Kidney (tissue), 14 donors: ENCODE results near the gene SPATS2L. TPM values are rescaled to one million over a fixed set of nuclear protein-coding genes. Genes with fewer than 3 reads are reported as not detected.

Experiments
- DNase-seq, 5 donors: peaks; one replicate each; pipeline ENCODE4 v3.0.0-alpha.2; 2013 to 2020
- FAIRE-seq: peaks from 2 replicates; lab custom pipeline; 2012; peaks lifted over from hg19 to GRCh38; lab: Jason Lieb, UNC
- H3K27ac ChIP-seq, 2 donors: one replicate each; pipeline ENCODE4 v1.7.0; 2013; ENCODE audit warnings: low read depth in 2 of 2, low read length in 2 of 2, inconsistent platforms in 1 of 2
- H3K27me3 ChIP-seq: one replicate; pipeline ENCODE4 v1.7.1; 2013; ENCODE audit warnings: low read length, inconsistent platforms; ENCODE audit not compliant: control insufficient read depth, insufficient read depth
- H3K36me3 ChIP-seq, 3 donors: one replicate each; pipeline versions ENCODE4 v1.7.0 to v1.7.1; 2013; ENCODE audit warnings: low read length in 3 of 3, control low read depth in 1 of 3, inconsistent platforms in 1 of 3; ENCODE audit not compliant: insufficient read depth in 3 of 3, control insufficient read depth in 2 of 3
- H3K4me1 ChIP-seq, 3 donors: one replicate each; pipeline versions ENCODE4 v1.7.0 to v1.7.1; 2013; ENCODE audit warnings: low read length in 3 of 3, inconsistent platforms in 1 of 3, low read depth in 1 of 3; ENCODE audit not compliant: control insufficient read depth in 2 of 3, insufficient read depth in 2 of 3
- H3K4me3 ChIP-seq, 3 donors: one replicate each; pipeline versions ENCODE4 v1.7.0 to v1.8.1; 2013; ENCODE audit warnings: low read length in 3 of 3, control low read depth in 1 of 3, inconsistent platforms in 1 of 3
- H3K9ac ChIP-seq, 3 donors: one replicate each; pipeline versions ENCODE4 v1.7.0 to v1.7.1; 2013; ENCODE audit warnings: low read length in 3 of 3, control low read depth in 1 of 3, inconsistent platforms in 1 of 3
- H3K9me3 ChIP-seq, 3 donors: one replicate each; pipeline versions ENCODE4 v1.7.0 to v1.7.1; 2013; ENCODE audit warnings: low read length in 3 of 3, control low read depth in 1 of 3, inconsistent platforms in 1 of 3; ENCODE audit not compliant: control insufficient read depth in 2 of 3, insufficient read depth in 1 of 3
- CTCF ChIP-seq: IDR thresholded peaks from 3 replicates; pipeline ENCODE4 v1.5.1; 2012; ENCODE audit warnings: mild to moderate bottlenecking, moderate library complexity, borderline replicate concordance; ENCODE audit not compliant: insufficient read depth; ENCODE audit errors: extremely low read depth
- intact Hi-C: fragments of 100-400 bp; cut with DNase I; formaldehyde crosslinking; loops from one replicate; pipeline ENCODE4 v1.11.1; 2022
- polyA plus RNA-seq: library from polyadenylated mRNA; stranded (reverse); fragments of 350-450 nt; fragmentation: Illumina TruSeq; extraction: RNeasy Lipid Tissue Mini Kit (QIAGEN cat#74804); gene quantifications from one replicate; pipeline ENCODE4 v1.2.3, GENCODE V29; 2014; ENCODE audit warnings: low read depth, low replicate concordance; ENCODE audit not compliant: insufficient read depth
- total RNA-seq: library from RNA; stranded (reverse); fragmentation: NEBNext Ultra II Directional; extraction: Animal tissue kit (Norgen Biotek cat#: 25700); gene quantifications from one replicate; pipeline ENCODE4 v1.2.1, GENCODE V29; 2021
- donor health status: control.
- donor health status: control.
- donor health status: control.
- donor health status: control.
- donor health status: control.
- donor health status: DM: yes; HTN: yes; CAD: no.
- donor health status: Normal renal cell carcinoma (clear cell type).

SPATS2L gene
- total and polyA plus RNA-seq, 2 donors from 2014 or later = 86.1 to 166 TPM

- H3K9me3 ChIP-seq = no peaks in the 10 kb centered on the region
- peaks cover 0 to 3% (median 0%) of the 10 kb centered on the region in 3 donors for H3K4me1 ChIP-seq
- DNase-seq (no peak), FAIRE-seq (no peak)
- H3K9ac ChIP-seq = no peak overlapping the region
- no peak overlapping the region for H3K4me3 ChIP-seq
- no peaks in the 10 kb centered on the region for H3K27me3 ChIP-seq
- no peak for TF ChIP-seq CTCF
- no peak overlapping the region for H3K27ac ChIP-seq
- intact Hi-C loops = no loop called here
- no peaks in the 10 kb centered on the region for H3K36me3 ChIP-seq
Measured at GRCh38 chr2:200278694-200279316, 27.7 kb upstream of the SPATS2L start.

GRCh38 chr2:200279857-200280256 is 26.6 kb upstream of the SPATS2L start:
- Histone ChIP-seq H3K4me1 (no peaks in the 10 kb centered on the region), H3K36me3 (no peaks in the 10 kb centered on the region), H3K9me3 (no peaks in the 10 kb centered on the region), H3K4me3 (no peak overlapping the region), H3K27ac (no peak overlapping the region), H3K9ac (no peak overlapping the region), H3K27me3 (no peaks in the 10 kb centered on the region)
- peak; percentile 41 for FAIRE-seq
- intact Hi-C loops = no loop called here
- TF ChIP-seq CTCF = no peak
- no peak for DNase-seq

- intact Hi-C loops = no loop called here
- no peak for FAIRE-seq
- H3K4me3 ChIP-seq = no peak overlapping the region
- H3K9ac ChIP-seq = no peak overlapping the region
- no peaks in the 10 kb centered on the region for H3K9me3 ChIP-seq
- no peak for TF ChIP-seq CTCF
- no peaks in the 10 kb centered on the region for H3K36me3 ChIP-seq
- no peaks in the 10 kb centered on the region for H3K27me3 ChIP-seq
- no peaks in the 10 kb centered on the region for H3K4me1 ChIP-seq
- no peak overlapping the region for H3K27ac ChIP-seq
- no peak for DNase-seq
Measured at GRCh38 chr2:200286578-200286977, 19.9 kb upstream of the SPATS2L start.
